Astrocyte (in vitro differentiated cells and primary cell): ENCODE results near the gene CRTAP. TPM values are rescaled to one million over a fixed set of nuclear protein-coding genes. Genes with fewer than 3 reads are reported as not detected.

Experiments
- DNase-seq: peaks from one replicate; pipeline ENCODE4 v3.0.0-alpha.2; 2010; ENCODE audit warnings: low read depth
- FAIRE-seq: peaks from 2 replicates; lab custom pipeline; 2011; peaks lifted over from hg19 to GRCh38; lab: Jason Lieb, UNC
- H2AFZ ChIP-seq: 2 replicates; pipeline ENCODE4 v1.6.0; 2012; ENCODE audit warnings: low read depth, low read length, inconsistent platforms
- H3K27ac ChIP-seq: 2 replicates; pipeline ENCODE4 v1.5.1; 2011; ENCODE audit warnings: low read depth, low read length, inconsistent platforms
- H3K27me3 ChIP-seq: 2 replicates; pipeline ENCODE4 v1.6.0; 2011; ENCODE audit warnings: low read length, inconsistent platforms; ENCODE audit not compliant: insufficient read depth
- H3K36me3 ChIP-seq: 2 replicates; pipeline ENCODE4 v1.5.1; 2011; ENCODE audit warnings: low read length, inconsistent platforms; ENCODE audit not compliant: insufficient read depth
- H3K4me1 ChIP-seq: 2 replicates; pipeline ENCODE4 v1.5.1; 2011; ENCODE audit warnings: low read length, inconsistent platforms; ENCODE audit not compliant: insufficient read depth
- H3K4me2 ChIP-seq: 2 replicates; pipeline ENCODE4 v1.6.0; 2012; ENCODE audit warnings: low read length, inconsistent platforms
- H3K4me3 ChIP-seq: 2 replicates; pipeline ENCODE4 v1.5.1; 2011; ENCODE audit warnings: low read depth, mild to moderate bottlenecking, low read length, inconsistent platforms; ENCODE audit not compliant: insufficient read depth
- H3K79me2 ChIP-seq: 2 replicates; pipeline ENCODE4 v1.6.0; 2012; ENCODE audit warnings: mild to moderate bottlenecking, low read length, inconsistent platforms; ENCODE audit not compliant: insufficient read depth
- H3K9ac ChIP-seq: 2 replicates; pipeline ENCODE4 v1.6.0; 2012; ENCODE audit warnings: mild to moderate bottlenecking, low read length, inconsistent platforms
- H3K9me3 ChIP-seq: 2 replicates; pipeline ENCODE4 v1.5.1; 2012; ENCODE audit warnings: low read depth, mild to moderate bottlenecking, low read length, inconsistent platforms; ENCODE audit not compliant: insufficient read depth
- H4K20me1 ChIP-seq: 2 replicates; pipeline ENCODE4 v1.6.0; 2012; ENCODE audit warnings: low read length, inconsistent platforms; ENCODE audit not compliant: insufficient read depth
- H3K27ac Mint-ChIP-seq: one replicate; pipeline ENCODE4 v1.8.0; 2021; ENCODE audit warnings: mild to moderate bottlenecking, mixed read lengths; ENCODE audit not compliant: unreplicated experiment
- H3K27me3 Mint-ChIP-seq: one replicate; pipeline ENCODE4 v1.8.0; 2021; ENCODE audit warnings: low read depth, mixed read lengths; ENCODE audit not compliant: unreplicated experiment
- H3K36me3 Mint-ChIP-seq: one replicate; pipeline ENCODE4 v1.8.0; 2021; ENCODE audit warnings: low read depth, mixed read lengths; ENCODE audit not compliant: unreplicated experiment
- H3K4me1 Mint-ChIP-seq: one replicate; pipeline ENCODE4 v1.8.0; 2021; ENCODE audit warnings: low read depth, mixed read lengths; ENCODE audit not compliant: unreplicated experiment
- H3K4me3 Mint-ChIP-seq: one replicate; pipeline ENCODE4 v1.8.0; 2021; ENCODE audit warnings: mild to moderate bottlenecking, moderate library complexity, mixed read lengths; ENCODE audit not compliant: unreplicated experiment
- H3K9me3 Mint-ChIP-seq: one replicate; pipeline ENCODE4 v1.8.0; 2021; ENCODE audit warnings: mild to moderate bottlenecking, mixed read lengths; ENCODE audit not compliant: unreplicated experiment
- CTCF ChIP-seq: IDR thresholded peaks from 2 replicates; pipeline ENCODE4 v1.5.1; 2011; ENCODE audit warnings: low read depth, mild to moderate bottlenecking, inconsistent platforms, low read length, moderate library complexity; ENCODE audit not compliant: insufficient read depth
- EZH2 ChIP-seq: IDR thresholded peaks from 2 replicates; pipeline ENCODE4 v1.6.1; 2012; ENCODE audit warnings: mild to moderate bottlenecking, low read length, inconsistent platforms; ENCODE audit not compliant: insufficient read depth
- total RNA-seq: library from RNA; stranded (reverse); gene quantifications from 2 replicates; pipeline ENCODE4 v1.2.1, GENCODE V29; 2021

The CRTAP gene
- total RNA-seq, 1 donor from 2014 or later = 145 TPM

GRCh38 chr3:33117461-33117860, 3.6 kb downstream of the CRTAP start:
- Mint-ChIP-seq H3K27me3 (no peaks in the 10 kb centered on the region), H3K9me3 (no peaks in the 10 kb centered on the region), H3K36me3 (peaks cover 15% of the 10 kb centered on the region), H3K4me1 (peaks cover 7% of the 10 kb centered on the region), H3K27ac (no peak overlapping the region), H3K4me3 (no peak overlapping the region)
- DNase-seq (no peak), FAIRE-seq (no peak)
- Histone ChIP-seq H3K36me3 (peaks cover 7% of the 10 kb centered on the region), H3K9me3 (no peaks in the 10 kb centered on the region), H3K4me2 (no peak overlapping the region), H3K4me1 (peaks cover 2% of the 10 kb centered on the region), H3K9ac (no peak overlapping the region), H4K20me1 (peaks cover 24% of the 10 kb centered on the region), H3K79me2 (peaks cover 43% of the 10 kb centered on the region), H3K27me3 (no peaks in the 10 kb centered on the region), H2AFZ (no peak overlapping the region), H3K27ac (no peak overlapping the region), H3K4me3 (no peak overlapping the region)
- TF ChIP-seq EZH2 = no peak
- TF ChIP-seq CTCF = no peak

DNA sequence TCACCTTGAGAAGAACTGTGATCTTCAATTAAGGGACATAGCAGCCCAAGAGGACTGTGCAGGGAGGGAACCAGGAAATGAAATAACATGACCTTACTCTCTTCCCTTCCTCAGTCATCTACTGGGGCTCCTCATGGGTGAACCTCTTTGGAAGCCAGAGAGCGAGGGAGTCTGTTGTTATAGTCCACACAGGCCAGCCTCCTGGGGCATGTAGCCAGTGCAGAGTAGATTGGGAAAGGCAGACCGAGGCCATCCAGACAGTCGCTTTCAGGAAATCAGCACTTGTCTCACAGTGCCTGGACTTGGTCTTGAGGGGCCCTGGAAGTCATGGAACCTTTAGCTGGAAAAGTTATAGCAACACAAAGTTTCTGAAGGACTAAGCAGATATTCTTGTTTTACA, 6.1 kb downstream of the CRTAP start:
- no peak for FAIRE-seq
- H3K27ac Mint-ChIP-seq = no peak overlapping the region

More for the DNA sequence above, 6.1 kb downstream of the CRTAP start:
- Histone ChIP-seq H3K9ac (no peak overlapping the region), H4K20me1 (peaks cover 24% of the 10 kb centered on the region), H3K4me3 (no peak overlapping the region), H3K36me3 (peaks cover 17% of the 10 kb centered on the region), H3K4me1 (peaks cover 2% of the 10 kb centered on the region), H3K4me2 (no peak overlapping the region), H3K27ac (no peak overlapping the region), H2AFZ (no peak overlapping the region), H3K27me3 (no peaks in the 10 kb centered on the region), H3K79me2 (peaks cover 43% of the 10 kb centered on the region), H3K9me3 (no peaks in the 10 kb centered on the region)
- Mint-ChIP-seq H3K36me3 (peaks cover 21% of the 10 kb centered on the region), H3K27me3 (no peaks in the 10 kb centered on the region), H3K9me3 (no peaks in the 10 kb centered on the region), H3K4me3 (no peak overlapping the region), H3K4me1 (peaks cover 7% of the 10 kb centered on the region)
- DNase-seq = no peak
- TF ChIP-seq CTCF (no peak), EZH2 (no peak)
